HepG2 (cell line): Measurements from ENCODE around the gene FBXW8. TPM values are rescaled to one million over a fixed set of nuclear protein-coding genes. Genes with fewer than 3 reads are reported as not detected.

Experiments
- ATRX ChIP-seq: sonication (generic); formaldehyde crosslinking; IDR thresholded peaks from 2 replicates; pipeline ENCODE4 v1.4.0; 2020; ENCODE audit warnings: missing genetic modification reagents, borderline replicate concordance
- FOXO4 ChIP-seq: sonication (generic); formaldehyde crosslinking; conservative IDR thresholded peaks from 2 replicates; pipeline ENCODE4 v1.8.1; 2023; ENCODE audit warnings: missing genetic modification reagents
- IRX3 ChIP-seq: sonication (generic); formaldehyde crosslinking; IDR thresholded peaks from 2 replicates; pipeline ENCODE4 v1.8.1; 2023; ENCODE audit warnings: mild to moderate bottlenecking, low read depth, missing genetic modification reagents, borderline replicate concordance
- MAFF ChIP-seq: IDR thresholded peaks from 2 replicates; pipeline ENCODE4 v1.6.1; 2011; ENCODE audit warnings: low read depth, low read length, improper control_type of control experiment
- NR1H2 ChIP-seq: sonication (generic); formaldehyde crosslinking; IDR thresholded peaks from 2 replicates; pipeline ENCODE4 v1.8.1; 2022; ENCODE audit warnings: low read depth, missing genetic modification reagents, borderline replicate concordance
- RBAK ChIP-seq: sonication (generic); formaldehyde crosslinking; IDR thresholded peaks from 2 replicates; pipeline ENCODE4 v1.5.1; 2020; ENCODE audit warnings: mild to moderate bottlenecking, missing genetic modification reagents
- TSC22D2 ChIP-seq: sonication (generic); formaldehyde crosslinking; IDR thresholded peaks from 2 replicates; pipeline ENCODE4 v1.5.1; 2020; ENCODE audit warnings: missing genetic modification reagents, mild to moderate bottlenecking, borderline replicate concordance
- UBTF ChIP-seq: sonication (generic); formaldehyde crosslinking; IDR thresholded peaks from 2 replicates; pipeline ENCODE4 v1.4.0; 2020; ENCODE audit warnings: mild to moderate bottlenecking, missing genetic modification reagents
- ZNF230 ChIP-seq: sonication (generic); formaldehyde crosslinking; IDR thresholded peaks from 2 replicates; pipeline ENCODE4 v1.4.0; 2020; ENCODE audit warnings: mild to moderate bottlenecking, missing genetic modification reagents
- ZNF556 ChIP-seq: sonication (generic); formaldehyde crosslinking; IDR thresholded peaks from 2 replicates; pipeline ENCODE4 v1.4.0; 2020; ENCODE audit warnings: mild to moderate bottlenecking, missing genetic modification reagents, borderline replicate concordance
- ZNF672 ChIP-seq: sonication (generic); formaldehyde crosslinking; IDR thresholded peaks from 2 replicates; pipeline ENCODE4 v1.8.1; 2022; ENCODE audit warnings: missing genetic modification reagents
- polyA plus RNA-seq, 8 experiments: library from polyadenylated mRNA; depleted of rRNA in 3 of 8; stranded (reverse) in 7 of 8; unstranded in 1 of 8; fragments of >200 nt; fragmentation: Illumina TruSeq in 4 of 8; extraction: Trizol in 4 of 8; gene quantifications; 2 replicates each; pipeline versions ENCODE4 v1.2.1 to v1.2.3, GENCODE V29; 2011 to 2016; ENCODE audit warnings: low read depth in 4 of 8, missing spikeins in 1 of 8, mixed read lengths in 1 of 8; ENCODE audit not compliant: insufficient read depth in 1 of 8
- total RNA-seq, 5 experiments: library from RNA; depleted of rRNA; stranded (reverse); fragments of >200 nt; fragmentation: Illumina TruSeq; extraction: Trizol; gene quantifications; 2 replicates each; pipeline ENCODE4 v1.2.3, GENCODE V29; 2016; ENCODE audit warnings: low read depth in 1 of 5
- TF ChIP-seq, protein P1 (sequence below): sonication (generic); formaldehyde crosslinking; IDR thresholded peaks from 2 replicates; pipeline ENCODE4 v1.9.0; 2021; ENCODE audit warnings: mild to moderate bottlenecking, missing genetic modification reagents
- TF ChIP-seq, protein P2 (sequence below): IDR thresholded peaks from 2 replicates; pipeline ENCODE4 v1.6.1; 2016
- TF ChIP-seq, protein P3 (sequence below), 2 experiments: sonication (generic) in 1 of 2; formaldehyde crosslinking in 1 of 2; IDR thresholded peaks; 2 replicates each; pipeline versions ENCODE4 v1.4.0 to v1.6.1; 2016 to 2020; ENCODE audit warnings: borderline replicate concordance in 1 of 2, low read depth in 1 of 2, mild to moderate bottlenecking in 1 of 2, missing genetic modification reagents in 1 of 2

The FBXW8 gene
- total and polyA plus RNA-seq, 2 of the 13 experiments (the other 11 are each of a cell fraction or from before 2014, with no cell fraction given) = 5.1 to 5.9 TPM

GRCh38 chr12:116916714-116917114 lies 6.0 kb downstream of the FBXW8 start (continued):
- TF ChIP-seq FOXO4 (CRISPR knock-in tag) (no peak), ZNF230 (CRISPR knock-in tag) (no peak), ZNF556 (CRISPR knock-in tag) (peak; percentile 31; the same call in 1 of the 2 replicates), ATRX (CRISPR knock-in tag) (no peak), NR1H2 (CRISPR knock-in tag) (no peak), ZNF672 (CRISPR knock-in tag) (no peak), TSC22D2 (CRISPR knock-in tag) (no peak), MAFF (no peak), UBTF (CRISPR knock-in tag) (0 out of 2 replicates have a peak, but pooled peaks have one; percentile 47), RBAK (CRISPR knock-in tag) (peak; percentile 84), IRX3 (CRISPR knock-in tag) (no peak)
- TF ChIP-seq, protein P1, sequence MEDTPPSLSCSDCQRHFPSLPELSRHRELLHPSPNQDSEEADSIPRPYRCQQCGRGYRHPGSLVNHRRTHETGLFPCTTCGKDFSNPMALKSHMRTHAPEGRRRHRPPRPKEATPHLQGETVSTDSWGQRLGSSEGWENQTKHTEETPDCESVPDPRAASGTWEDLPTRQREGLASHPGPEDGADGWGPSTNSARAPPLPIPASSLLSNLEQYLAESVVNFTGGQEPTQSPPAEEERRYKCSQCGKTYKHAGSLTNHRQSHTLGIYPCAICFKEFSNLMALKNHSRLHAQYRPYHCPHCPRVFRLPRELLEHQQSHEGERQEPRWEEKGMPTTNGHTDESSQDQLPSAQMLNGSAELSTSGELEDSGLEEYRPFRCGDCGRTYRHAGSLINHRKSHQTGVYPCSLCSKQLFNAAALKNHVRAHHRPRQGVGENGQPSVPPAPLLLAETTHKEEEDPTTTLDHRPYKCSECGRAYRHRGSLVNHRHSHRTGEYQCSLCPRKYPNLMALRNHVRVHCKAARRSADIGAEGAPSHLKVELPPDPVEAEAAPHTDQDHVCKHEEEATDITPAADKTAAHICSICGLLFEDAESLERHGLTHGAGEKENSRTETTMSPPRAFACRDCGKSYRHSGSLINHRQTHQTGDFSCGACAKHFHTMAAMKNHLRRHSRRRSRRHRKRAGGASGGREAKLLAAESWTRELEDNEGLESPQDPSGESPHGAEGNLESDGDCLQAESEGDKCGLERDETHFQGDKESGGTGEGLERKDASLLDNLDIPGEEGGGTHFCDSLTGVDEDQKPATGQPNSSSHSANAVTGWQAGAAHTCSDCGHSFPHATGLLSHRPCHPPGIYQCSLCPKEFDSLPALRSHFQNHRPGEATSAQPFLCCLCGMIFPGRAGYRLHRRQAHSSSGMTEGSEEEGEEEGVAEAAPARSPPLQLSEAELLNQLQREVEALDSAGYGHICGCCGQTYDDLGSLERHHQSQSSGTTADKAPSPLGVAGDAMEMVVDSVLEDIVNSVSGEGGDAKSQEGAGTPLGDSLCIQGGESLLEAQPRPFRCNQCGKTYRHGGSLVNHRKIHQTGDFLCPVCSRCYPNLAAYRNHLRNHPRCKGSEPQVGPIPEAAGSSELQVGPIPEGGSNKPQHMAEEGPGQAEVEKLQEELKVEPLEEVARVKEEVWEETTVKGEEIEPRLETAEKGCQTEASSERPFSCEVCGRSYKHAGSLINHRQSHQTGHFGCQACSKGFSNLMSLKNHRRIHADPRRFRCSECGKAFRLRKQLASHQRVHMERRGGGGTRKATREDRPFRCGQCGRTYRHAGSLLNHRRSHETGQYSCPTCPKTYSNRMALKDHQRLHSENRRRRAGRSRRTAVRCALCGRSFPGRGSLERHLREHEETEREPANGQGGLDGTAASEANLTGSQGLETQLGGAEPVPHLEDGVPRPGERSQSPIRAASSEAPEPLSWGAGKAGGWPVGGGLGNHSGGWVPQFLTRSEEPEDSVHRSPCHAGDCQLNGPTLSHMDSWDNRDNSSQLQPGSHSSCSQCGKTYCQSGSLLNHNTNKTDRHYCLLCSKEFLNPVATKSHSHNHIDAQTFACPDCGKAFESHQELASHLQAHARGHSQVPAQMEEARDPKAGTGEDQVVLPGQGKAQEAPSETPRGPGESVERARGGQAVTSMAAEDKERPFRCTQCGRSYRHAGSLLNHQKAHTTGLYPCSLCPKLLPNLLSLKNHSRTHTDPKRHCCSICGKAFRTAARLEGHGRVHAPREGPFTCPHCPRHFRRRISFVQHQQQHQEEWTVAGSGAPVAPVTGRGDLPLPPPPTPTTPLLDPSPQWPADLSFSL (CRISPR knock-in tag) = peak; percentile 95
- TF ChIP-seq, protein P2, sequence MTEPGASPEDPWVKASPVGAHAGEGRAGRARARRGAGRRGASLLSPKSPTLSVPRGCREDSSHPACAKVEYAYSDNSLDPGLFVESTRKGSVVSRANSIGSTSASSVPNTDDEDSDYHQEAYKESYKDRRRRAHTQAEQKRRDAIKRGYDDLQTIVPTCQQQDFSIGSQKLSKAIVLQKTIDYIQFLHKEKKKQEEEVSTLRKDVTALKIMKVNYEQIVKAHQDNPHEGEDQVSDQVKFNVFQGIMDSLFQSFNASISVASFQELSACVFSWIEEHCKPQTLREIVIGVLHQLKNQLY (CRISPR knock-in tag) = no peak
- TF ChIP-seq, protein P3, sequence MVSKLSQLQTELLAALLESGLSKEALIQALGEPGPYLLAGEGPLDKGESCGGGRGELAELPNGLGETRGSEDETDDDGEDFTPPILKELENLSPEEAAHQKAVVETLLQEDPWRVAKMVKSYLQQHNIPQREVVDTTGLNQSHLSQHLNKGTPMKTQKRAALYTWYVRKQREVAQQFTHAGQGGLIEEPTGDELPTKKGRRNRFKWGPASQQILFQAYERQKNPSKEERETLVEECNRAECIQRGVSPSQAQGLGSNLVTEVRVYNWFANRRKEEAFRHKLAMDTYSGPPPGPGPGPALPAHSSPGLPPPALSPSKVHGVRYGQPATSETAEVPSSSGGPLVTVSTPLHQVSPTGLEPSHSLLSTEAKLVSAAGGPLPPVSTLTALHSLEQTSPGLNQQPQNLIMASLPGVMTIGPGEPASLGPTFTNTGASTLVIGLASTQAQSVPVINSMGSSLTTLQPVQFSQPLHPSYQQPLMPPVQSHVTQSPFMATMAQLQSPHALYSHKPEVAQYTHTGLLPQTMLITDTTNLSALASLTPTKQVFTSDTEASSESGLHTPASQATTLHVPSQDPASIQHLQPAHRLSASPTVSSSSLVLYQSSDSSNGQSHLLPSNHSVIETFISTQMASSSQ (IDR thresholded peaks at IDR 0.05; ENCODE audit: low read depth) = no peak
- TF ChIP-seq, protein P3 (CRISPR knock-in tag; IDR thresholded peaks at IDR 0.05; ENCODE audit: borderline replicate concordance) = peak; percentile 21; the same call in 1 of the 2 replicates
